Neural crest cell (in vitro differentiated cells): ENCODE measurements around the gene MED17. TPM values are rescaled to one million over a fixed set of nuclear protein-coding genes. Genes with fewer than 3 reads are reported as not detected.

ENCODE experiments used
- DNase-seq: peaks from one replicate; pipeline ENCODE4 v3.0.0; 2021; ENCODE audit warnings: low read depth, mixed read lengths, low spot score
- H3K27ac Mint-ChIP-seq: one replicate; pipeline ENCODE4 v1.8.0; 2021; ENCODE audit warnings: mild to moderate bottlenecking, mixed read lengths; ENCODE audit not compliant: unreplicated experiment
- H3K27me3 Mint-ChIP-seq: 2 replicates; pipeline ENCODE4 v1.8.0; 2021; ENCODE audit warnings: low read depth, mild to moderate bottlenecking, mixed read lengths
- H3K36me3 Mint-ChIP-seq: 2 replicates; pipeline ENCODE4 v1.8.0; 2021; ENCODE audit warnings: low read depth, mild to moderate bottlenecking, mixed read lengths
- H3K4me1 Mint-ChIP-seq: 2 replicates; pipeline ENCODE4 v1.8.0; 2021; ENCODE audit warnings: mixed read lengths
- H3K4me3 Mint-ChIP-seq: one replicate; pipeline ENCODE4 v1.8.0; 2021; ENCODE audit warnings: mild to moderate bottlenecking, mixed read lengths
- H3K9me3 Mint-ChIP-seq: 2 replicates; pipeline ENCODE4 v1.8.0; 2021; ENCODE audit warnings: mixed read lengths
- CTCF ChIP-seq: fragments of 200-600 bp; sonication (generic); conservative IDR thresholded peaks from 2 replicates; pipeline ENCODE4 v1.5.0; 2021; ENCODE audit warnings: antibody characterized with exemption, mild to moderate bottlenecking
- total RNA-seq: library from RNA; stranded (reverse); gene quantifications from 2 replicates; pipeline ENCODE4 v1.2.1, GENCODE V29; 2021

The MED17 gene
- total RNA-seq, 1 donor from 2014 or later, result 62.3 TPM

- no peak for DNase-seq
- no peaks in the 10 kb centered on the region for H3K27me3 Mint-ChIP-seq
- no peak overlapping the region for H3K4me3 Mint-ChIP-seq
- H3K36me3 Mint-ChIP-seq, result no peaks in the 10 kb centered on the region
- H3K27ac Mint-ChIP-seq, result no peak overlapping the region
- H3K9me3 Mint-ChIP-seq, result no peaks in the 10 kb centered on the region
- TF ChIP-seq CTCF, result no peak
- H3K4me1 Mint-ChIP-seq, result no peaks in the 10 kb centered on the region
These were observed 61.4 kb downstream of the MED17 start for GRCh38 chr11:93845181-93846092.

- TF ChIP-seq CTCF, result no peak
- no peak overlapping the region for H3K27ac Mint-ChIP-seq
- no peak overlapping the region for H3K4me3 Mint-ChIP-seq
- H3K9me3 Mint-ChIP-seq, result no peaks in the 10 kb centered on the region
- DNase-seq, result no peak
- no peaks in the 10 kb centered on the region for H3K27me3 Mint-ChIP-seq
- no peaks in the 10 kb centered on the region for H3K4me1 Mint-ChIP-seq
- no peaks in the 10 kb centered on the region for H3K36me3 Mint-ChIP-seq
These were observed 62.3 kb downstream of the MED17 start for GRCh38 chr11:93846411-93846810.

- no peaks in the 10 kb centered on the region for H3K4me1 Mint-ChIP-seq
- no peak overlapping the region for H3K4me3 Mint-ChIP-seq
- no peaks in the 10 kb centered on the region for H3K27me3 Mint-ChIP-seq
- no peak overlapping the region for H3K27ac Mint-ChIP-seq
- H3K36me3 Mint-ChIP-seq, result no peaks in the 10 kb centered on the region
- TF ChIP-seq CTCF, result no peak
- no peak for DNase-seq
- H3K9me3 Mint-ChIP-seq, result peaks cover 2% of the 10 kb centered on the region
These were observed 65.1 kb downstream of the MED17 start for GRCh38 chr11:93849201-93849600.

DNA sequence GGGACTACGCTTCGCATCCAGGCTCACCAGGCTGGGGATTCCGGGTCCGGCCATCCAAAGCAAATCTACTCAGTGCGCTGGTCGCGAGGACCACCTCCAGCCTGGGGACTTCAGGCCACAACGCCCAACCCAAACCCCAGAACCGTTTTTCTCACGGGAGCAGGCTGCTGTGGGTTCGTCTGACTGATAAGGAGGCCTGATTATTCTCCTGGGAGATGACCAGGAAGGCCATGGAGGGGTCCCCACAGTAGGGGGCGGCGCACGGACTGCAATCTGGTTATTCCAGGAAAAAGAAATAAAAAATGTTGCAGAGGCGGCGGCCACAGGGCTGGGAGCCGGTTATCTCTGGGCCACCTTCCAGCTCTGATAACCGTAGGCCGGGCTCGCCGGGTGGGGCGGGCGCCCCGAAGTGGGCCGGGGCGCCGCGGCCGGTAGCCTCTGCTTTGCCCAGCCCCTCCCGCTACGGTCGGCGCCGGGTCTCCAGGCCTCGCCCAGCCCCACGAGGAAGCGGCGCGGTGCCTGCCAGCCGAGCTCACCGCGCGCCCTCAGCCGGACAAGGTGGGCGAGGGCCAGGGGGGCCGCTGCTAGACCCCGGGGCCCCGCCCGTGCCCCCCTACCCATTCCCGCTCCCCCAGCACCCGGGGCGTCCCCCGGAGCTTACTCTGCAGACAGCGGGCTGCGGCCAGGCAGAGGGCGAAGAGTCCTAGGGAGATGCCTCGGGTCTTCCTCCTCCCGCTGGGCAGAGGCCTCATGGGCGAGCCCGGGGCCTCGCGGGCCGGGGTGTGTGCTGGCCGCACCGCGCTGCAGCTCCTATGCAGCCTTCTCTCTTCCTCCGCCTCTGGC is 65.9 kb downstream of the MED17 start:
- DNase-seq, result no peak
- Mint-ChIP-seq H3K27ac (no peak overlapping the region), H3K4me3 (no peak overlapping the region)

DNA sequence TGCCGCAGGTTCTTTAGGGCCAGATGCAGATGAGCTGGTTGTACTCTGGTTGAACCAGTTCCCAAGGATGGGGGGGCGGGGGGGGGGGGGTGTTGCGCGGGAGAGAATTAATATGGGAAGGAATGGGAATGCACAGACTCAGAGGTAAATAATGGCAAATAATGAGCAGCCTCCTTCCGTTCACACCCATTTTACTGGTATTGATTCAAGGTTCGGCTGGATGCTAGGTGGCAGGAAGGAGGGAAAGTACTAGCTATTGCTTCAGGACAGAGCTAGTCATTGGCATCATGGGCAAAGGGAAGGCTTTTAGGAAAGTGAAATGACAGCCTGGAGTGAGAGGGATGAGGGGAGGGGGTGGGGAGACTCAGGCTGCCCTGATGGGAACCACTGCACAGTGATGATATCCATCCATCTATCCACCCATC is 66.5 kb downstream of the MED17 start, which contains the start of gene VSTM5:
TSS of gene VSTM5 (minus strand) at position 25 of the 425 bp plus-strand sequence. CDS start 116 bp downstream, outside the sequence.
- no peak for DNase-seq
- Mint-ChIP-seq H3K4me3 (no peak within 1 kb of the TSS), H3K27ac (no peak within 1 kb of the TSS), H3K27me3 (no peaks in the 10 kb centered on the region), H3K36me3 (no peaks in the 10 kb centered on the region), H3K9me3 (peaks cover 2% of the 10 kb centered on the region), H3K4me1 (peaks cover 1% of the 10 kb centered on the region)
- TF ChIP-seq CTCF, result no peak

More for the DNA sequence above, 65.9 kb downstream of the MED17 start:
- Mint-ChIP-seq H3K36me3 (no peaks in the 10 kb centered on the region), H3K27me3 (no peaks in the 10 kb centered on the region), H3K9me3 (peaks cover 2% of the 10 kb centered on the region), H3K4me1 (no peaks in the 10 kb centered on the region)
- no peak for TF ChIP-seq CTCF
